Neural cell (in vitro differentiated cells): Measurements from ENCODE around the gene PACSIN2. TPM values are rescaled to one million over a fixed set of nuclear protein-coding genes. Genes with fewer than 3 reads are reported as not detected.

Experiments used
- H2AFZ ChIP-seq: fragments of 200-600, 300-800 bp; sonication (generic), shearing (Covaris generic); 2 replicates; pipeline ENCODE4 v1.6.0; 2014; ENCODE audit warnings: low read depth, mild to moderate bottlenecking, antibody characterized with exemption, low read length, moderate library complexity
- H3F3A ChIP-seq: fragments of 200-600 bp; shearing (Covaris generic); 2 replicates; pipeline ENCODE4 v1.6.1; 2016; ENCODE audit warnings: mild to moderate bottlenecking, moderate library complexity, mixed read lengths, antibody characterized with exemption, low read length; ENCODE audit not compliant: insufficient read depth, poor library complexity, severe bottlenecking
- H3K27ac ChIP-seq: fragments of 200-600, 300-800 bp; sonication (generic), shearing (Covaris generic); 2 replicates; pipeline ENCODE4 v1.5.1; 2014; ENCODE audit warnings: mild to moderate bottlenecking, low read length, moderate library complexity
- H3K27me3 ChIP-seq: fragments of 300-800, 200-600 bp; sonication (generic), shearing (Covaris generic); 2 replicates; pipeline ENCODE4 v1.6.0; 2014; ENCODE audit warnings: mild to moderate bottlenecking, low read depth, low read length, moderate library complexity; ENCODE audit not compliant: insufficient read depth
- H3K36me3 ChIP-seq: fragments of 300-800, 200-600 bp; sonication (generic), shearing (Covaris generic); 2 replicates; pipeline ENCODE4 v1.5.1; 2014; ENCODE audit warnings: mild to moderate bottlenecking, antibody characterized with exemption, low read length, moderate library complexity; ENCODE audit not compliant: insufficient read depth
- H3K4me2 ChIP-seq: fragments of 300-800, 200-600 bp; sonication (generic), shearing (Covaris generic); 2 replicates; pipeline ENCODE4 v1.6.0; 2014; ENCODE audit warnings: mild to moderate bottlenecking, low read length
- H3K4me3 ChIP-seq: fragments of 300-800, 200-600 bp; sonication (generic), shearing (Covaris generic); 2 replicates; pipeline ENCODE4 v1.5.1; 2014; ENCODE audit warnings: mild to moderate bottlenecking, low read length, moderate library complexity
- H3K79me2 ChIP-seq: fragments of 200-600 bp; shearing (Covaris generic); replicated peaks from 2 replicates; pipeline ENCODE4 v1.6.0; 2014; ENCODE audit warnings: mild to moderate bottlenecking, low read length, moderate library complexity; ENCODE audit not compliant: insufficient read depth
- H3K9ac ChIP-seq: fragments of 300-800, 200-600 bp; sonication (generic), shearing (Covaris generic); 2 replicates; pipeline ENCODE4 v1.6.1; 2016; ENCODE audit warnings: mild to moderate bottlenecking, low read length, mixed read lengths
- H3K9me2 ChIP-seq: fragments of 200-600 bp; shearing (Covaris generic); 2 replicates; pipeline ENCODE4 v1.6.1; 2016; ENCODE audit warnings: mild to moderate bottlenecking, low read length, mixed read lengths; ENCODE audit not compliant: insufficient read depth
- H3K9me3 ChIP-seq: fragments of 200-600, 300-800 bp; sonication (generic), shearing (Covaris generic); 2 replicates; pipeline ENCODE4 v1.6.1; 2016; ENCODE audit warnings: mild to moderate bottlenecking, mixed run types, low read length, moderate library complexity, mixed read lengths
- H4K20me1 ChIP-seq: fragments of 200-600 bp; shearing (Covaris generic); 2 replicates; pipeline ENCODE4 v1.6.1; 2016; ENCODE audit warnings: mild to moderate bottlenecking, mixed run types; ENCODE audit not compliant: insufficient read depth
- CTCF ChIP-seq: fragments of 450-650 bp; IDR thresholded peaks from 2 replicates; pipeline ENCODE4 v1.5.1; 2014; ENCODE audit warnings: antibody characterized with exemption, mild to moderate bottlenecking, moderate library complexity; ENCODE audit not compliant: poor library complexity, severe bottlenecking
- EP300 ChIP-seq: fragments of 450-650 bp; conservative IDR thresholded peaks from 2 replicates; pipeline ENCODE4 v1.6.1; 2014; ENCODE audit warnings: antibody characterized with exemption, mild to moderate bottlenecking, moderate library complexity; ENCODE audit not compliant: poor library complexity, severe bottlenecking
- EZH2 ChIP-seq: fragments of 200-600, 300-800 bp; shearing (Covaris generic), sonication (generic); IDR thresholded peaks from 2 replicates; pipeline ENCODE4 v1.6.1; 2014; ENCODE audit warnings: antibody characterized with exemption, low read length, borderline replicate concordance, mild to moderate bottlenecking; ENCODE audit not compliant: insufficient read depth, poor library complexity, severe bottlenecking
- MXI1 ChIP-seq: fragments of 450-650 bp; conservative IDR thresholded peaks from 2 replicates; pipeline ENCODE4 v1.6.1; 2014; ENCODE audit warnings: antibody characterized with exemption, mild to moderate bottlenecking; ENCODE audit not compliant: poor library complexity, severe bottlenecking
- POLR2AphosphoS5 ChIP-seq: IDR thresholded peaks from 2 replicates; pipeline ENCODE4 v1.6.1; 2012
- RAD21 ChIP-seq: fragments of 450-650 bp; conservative IDR thresholded peaks from 2 replicates; pipeline ENCODE4 v1.6.1; 2014; ENCODE audit warnings: antibody characterized with exemption, mild to moderate bottlenecking, moderate library complexity
- REST ChIP-seq: IDR thresholded peaks from 2 replicates; pipeline ENCODE4 v1.6.1; 2012; ENCODE audit warnings: borderline replicate concordance
- TAF1 ChIP-seq: IDR thresholded peaks from 2 replicates; pipeline ENCODE4 v1.6.1; 2012; ENCODE audit warnings: low read depth
- polyA plus RNA-seq: library from polyadenylated mRNA; depleted of rRNA; stranded (reverse); fragments of >200 nt; gene quantifications from 2 replicates; pipeline ENCODE4 v1.2.3, GENCODE V29; 2014

The PACSIN2 gene
- polyA plus RNA-seq, 1 donor from 2014 or later, result 47.2 TPM

- Histone ChIP-seq H4K20me1 (no peaks in the 10 kb centered on the region), H3K9me3 (no peaks in the 10 kb centered on the region), H3K27ac (no peak overlapping the region)
Observed at GRCh38 chr22:42945736-42946135, 69.2 kb downstream of the PACSIN2 start.

GRCh38 chr22:42945027-42945426, 69.9 kb downstream of the PACSIN2 start:
- H3K9me2 ChIP-seq, result no peaks in the 10 kb centered on the region
- H3K79me2 ChIP-seq, result no peaks in the 10 kb centered on the region
- H3K9me3 ChIP-seq, result no peaks in the 10 kb centered on the region
- no peak overlapping the region for H3K4me3 ChIP-seq
- no peaks in the 10 kb centered on the region for H4K20me1 ChIP-seq
- H3K27ac ChIP-seq, result no peak overlapping the region
- H3K36me3 ChIP-seq, result no peaks in the 10 kb centered on the region
- no peak overlapping the region for H3K9ac ChIP-seq
- no peaks in the 10 kb centered on the region for H3K27me3 ChIP-seq
- TF ChIP-seq RAD21, result no peak
- no peak for TF ChIP-seq MXI1
- TF ChIP-seq EZH2, result no peak
- TF ChIP-seq TAF1, result no peak
- no peak for TF ChIP-seq POLR2AphosphoS5
- TF ChIP-seq REST, result no peak
- no peaks in the 10 kb centered on the region for H3F3A ChIP-seq
- no peak overlapping the region for H2AFZ ChIP-seq
- H3K4me2 ChIP-seq, result no peak overlapping the region

More at GRCh38 chr22:42945736-42946135, 69.2 kb downstream of the PACSIN2 start:
- TF ChIP-seq CTCF (no peak), REST (no peak), RAD21 (no peak), EZH2 (no peak), TAF1 (no peak), MXI1 (no peak), EP300 (no peak), POLR2AphosphoS5 (no peak)
- Histone ChIP-seq H3K79me2 (no peaks in the 10 kb centered on the region), H3K4me3 (no peak overlapping the region), H2AFZ (no peak overlapping the region), H3K9me2 (no peaks in the 10 kb centered on the region), H3F3A (no peaks in the 10 kb centered on the region), H3K36me3 (no peaks in the 10 kb centered on the region), H3K9ac (no peak overlapping the region), H3K4me2 (no peak overlapping the region), H3K27me3 (no peaks in the 10 kb centered on the region)
